Effector CD8-positive, alpha-beta T cell (primary cell): ENCODE data around the gene TMEM208.

Source experiments
- DNase-seq: peaks from one replicate; lab custom pipeline; 2025; lab: John Stamatoyannopoulos, UW

TMEM208 gene

GRCh38 chr16:67252609-67253497 is 25.9 kb downstream of the TMEM208 start:
- DNase-seq = no peak

- no peak for DNase-seq
Observed at GRCh38 chr16:67254801-67255552, 28.0 kb downstream of the TMEM208 start.

- no peak for DNase-seq
Observed at GRCh38 chr16:67255553-67256221, 28.8 kb downstream of the TMEM208 start.

- DNase-seq = no peak
Observed at GRCh38 chr16:67256701-67257230, 29.8 kb downstream of the TMEM208 start.

- DNase-seq = no peak
Observed at GRCh38 chr16:67257486-67258160, 30.7 kb downstream of the TMEM208 start.

- no peak for DNase-seq
Observed at GRCh38 chr16:67258161-67258835, 31.4 kb downstream of the TMEM208 start.

GRCh38 chr16:67259705-67260104 is 32.8 kb downstream of the TMEM208 start:
- no peak for DNase-seq

GRCh38 chr16:67260426-67261063 is 33.6 kb downstream of the TMEM208 start:
- DNase-seq = no peak

GRCh38 chr16:67263201-67263600 is 36.3 kb downstream of the TMEM208 start:
- DNase-seq = no peak

GRCh38 chr16:67264277-67264676 is 37.3 kb downstream of the TMEM208 start:
- no peak for DNase-seq

- no peak for DNase-seq
Observed at GRCh38 chr16:67264866-67265265, 37.9 kb downstream of the TMEM208 start.

GRCh38 chr16:67265834-67266233 is 38.9 kb downstream of the TMEM208 start:
- no peak for DNase-seq

- DNase-seq = no peak
Observed at GRCh38 chr16:67268136-67268579, 41.2 kb downstream of the TMEM208 start.

GRCh38 chr16:67269766-67270165 is 42.8 kb downstream of the TMEM208 start:
- no peak for DNase-seq

- no peak for DNase-seq
Observed at GRCh38 chr16:67270931-67271338, 44.0 kb downstream of the TMEM208 start.

GRCh38 chr16:67271446-67271845 is 44.5 kb downstream of the TMEM208 start:
- no peak for DNase-seq

GRCh38 chr16:67275321-67275720 is 48.4 kb downstream of the TMEM208 start:
- no peak for DNase-seq

GRCh38 chr16:67277294-67277998 is 50.5 kb downstream of the TMEM208 start:
- DNase-seq = no peak

- no peak for DNase-seq
Observed at GRCh38 chr16:67277999-67278772, 51.3 kb downstream of the TMEM208 start.
